GM18498 (cell line): ENCODE measurements around the gene SARDH.
"Not testable (repeated sequence)": the region's sequence is repeated elsewhere in the genome, so short reads cannot be mapped to it uniquely, and the experiment has no call there.

Experiments used
- ATAC-seq: cut with Tn5 transposase; IDR thresholded peaks from one replicate; pipeline ENCODE4 v1.9.1; 2021; ENCODE audit warnings: mild to moderate bottlenecking, moderate library complexity; ENCODE audit not compliant: unreplicated experiment

Gene SARDH

DNA sequence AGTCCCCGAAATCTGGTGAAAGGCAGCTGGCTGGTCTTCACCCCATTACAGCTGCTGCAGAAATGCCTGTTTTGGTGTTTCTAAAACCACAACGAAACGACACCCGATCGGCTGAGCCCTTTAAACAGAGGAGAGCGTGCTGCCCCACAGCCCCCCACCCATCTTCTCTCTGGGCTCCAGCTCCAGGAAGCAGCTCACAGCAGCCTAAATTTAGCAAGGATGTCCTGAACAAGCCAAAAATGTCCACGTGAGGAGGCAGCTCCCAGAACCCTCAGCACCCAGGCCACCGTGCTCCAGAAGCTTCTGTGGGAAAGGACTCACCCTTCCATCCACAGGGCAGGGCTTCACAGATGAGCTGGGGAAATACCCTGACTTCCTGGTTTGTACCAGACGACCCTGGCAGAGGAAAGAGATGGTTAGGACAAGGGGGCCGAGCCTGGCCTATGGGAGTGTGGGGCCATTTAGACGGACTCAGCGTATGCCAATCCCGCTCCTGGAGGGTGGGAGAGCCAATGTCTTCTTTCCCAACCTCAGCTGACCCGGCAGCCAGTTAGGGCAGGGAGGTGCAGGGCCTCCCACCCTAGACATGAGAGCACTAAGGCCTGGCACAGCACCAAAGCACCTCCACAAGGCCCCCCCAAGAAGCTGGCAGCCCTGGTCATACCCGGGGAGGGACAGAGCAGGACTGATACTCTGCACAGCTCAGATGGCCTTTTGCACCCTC lies 39.1 kb upstream of the SARDH start:
- ATAC-seq: no peak

GRCh38 chr9:133775951-133776905 lies 38.1 kb upstream of the SARDH start:
- ATAC-seq: no peak

- ATAC-seq: no peak
Observed at GRCh38 chr9:133775291-133775690, 37.1 kb upstream of the SARDH start.

DNA sequence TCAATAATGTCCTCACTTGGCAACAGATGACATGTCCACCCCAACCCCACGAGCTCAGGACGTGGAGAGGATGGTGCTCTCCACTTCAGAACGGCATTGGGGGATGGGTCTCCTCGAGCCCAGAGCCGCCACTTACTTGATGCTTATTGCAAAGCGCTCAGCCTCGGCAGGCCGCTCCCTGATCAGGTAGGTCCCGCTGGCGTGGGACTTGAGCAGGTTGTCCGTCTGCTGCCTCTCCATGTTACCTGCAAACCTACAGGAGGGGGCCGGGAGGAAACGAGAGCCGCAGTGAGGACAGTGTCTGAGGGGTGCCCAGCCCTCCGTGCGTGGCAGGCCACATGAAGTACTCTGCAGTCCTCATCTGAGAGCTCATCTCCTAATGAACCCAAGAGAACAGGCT lies 36.6 kb upstream of the SARDH start:
- ATAC-seq: no peak

DNA sequence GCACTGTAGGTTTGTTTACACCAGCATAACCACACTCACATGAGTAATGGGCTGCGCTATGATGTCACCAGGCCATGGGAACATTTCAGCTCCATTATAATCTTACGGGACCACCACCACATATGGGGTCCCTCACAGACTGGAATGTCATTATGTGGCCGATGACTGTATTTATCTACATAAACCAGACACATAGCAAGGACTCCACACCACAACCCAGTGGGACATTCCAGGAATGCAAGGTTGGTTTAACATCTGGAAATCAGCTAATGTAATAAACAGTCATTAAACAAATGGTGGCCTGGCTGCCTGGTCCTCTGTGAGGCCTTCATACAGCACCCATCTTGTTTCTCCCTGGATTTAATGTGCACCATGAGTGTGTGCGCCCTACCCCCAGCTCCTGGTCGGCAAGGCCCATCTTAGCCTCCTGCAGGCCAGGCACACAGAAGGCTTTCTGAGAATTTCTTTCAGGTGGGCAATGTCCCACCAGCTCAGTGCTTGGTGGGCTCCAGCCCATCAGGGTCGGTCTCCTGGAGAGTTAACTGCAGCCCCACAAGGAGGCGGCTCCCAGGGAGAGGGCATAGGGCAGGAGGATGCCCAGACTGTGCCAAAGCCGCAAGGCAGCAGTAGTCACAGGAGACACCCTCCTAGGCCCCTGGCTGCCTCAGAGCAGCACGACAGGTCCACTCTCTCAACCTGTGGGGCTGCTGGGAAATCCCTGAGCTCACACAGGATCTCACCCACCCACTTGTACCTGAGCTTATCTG lies 35.9 kb upstream of the SARDH start:
- no peak for ATAC-seq

GRCh38 chr9:133772581-133772980 lies 34.4 kb upstream of the SARDH start:
- no peak for ATAC-seq

GRCh38 chr9:133771486-133772482 lies 33.6 kb upstream of the SARDH start:
- no peak for ATAC-seq

- no peak for ATAC-seq
Observed at GRCh38 chr9:133770076-133770777, 32.1 kb upstream of the SARDH start.

DNA sequence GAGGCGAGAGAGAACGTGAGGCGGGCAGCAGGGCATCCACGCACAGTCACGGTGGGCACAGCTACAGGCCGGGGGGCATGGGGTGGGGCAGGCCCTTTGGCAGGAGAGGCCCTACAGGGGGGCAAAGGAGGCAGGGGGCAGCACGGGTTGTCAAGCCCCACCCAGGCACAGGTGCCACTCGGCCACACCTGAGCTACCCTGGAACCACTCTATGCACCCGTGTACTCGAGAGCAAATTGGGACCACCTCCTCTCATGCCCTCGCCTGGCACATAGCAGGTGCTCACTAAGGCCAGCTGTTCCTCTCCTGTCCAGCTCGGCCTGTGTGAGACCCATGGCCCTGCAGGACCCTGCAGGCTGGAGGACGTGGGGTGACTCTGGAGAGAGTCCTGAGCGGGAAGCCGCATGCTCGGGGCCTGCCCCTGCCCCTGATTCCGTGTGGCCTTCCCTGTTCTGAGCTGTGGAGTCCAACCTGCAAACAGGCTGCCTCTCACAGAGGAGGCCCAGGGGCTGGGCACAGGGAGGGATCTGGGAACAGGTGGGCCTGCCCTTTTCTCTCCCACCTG lies 31.4 kb upstream of the SARDH start:
- no peak for ATAC-seq

GRCh38 chr9:133768859-133769510 lies 30.8 kb upstream of the SARDH start:
- ATAC-seq: no peak

DNA sequence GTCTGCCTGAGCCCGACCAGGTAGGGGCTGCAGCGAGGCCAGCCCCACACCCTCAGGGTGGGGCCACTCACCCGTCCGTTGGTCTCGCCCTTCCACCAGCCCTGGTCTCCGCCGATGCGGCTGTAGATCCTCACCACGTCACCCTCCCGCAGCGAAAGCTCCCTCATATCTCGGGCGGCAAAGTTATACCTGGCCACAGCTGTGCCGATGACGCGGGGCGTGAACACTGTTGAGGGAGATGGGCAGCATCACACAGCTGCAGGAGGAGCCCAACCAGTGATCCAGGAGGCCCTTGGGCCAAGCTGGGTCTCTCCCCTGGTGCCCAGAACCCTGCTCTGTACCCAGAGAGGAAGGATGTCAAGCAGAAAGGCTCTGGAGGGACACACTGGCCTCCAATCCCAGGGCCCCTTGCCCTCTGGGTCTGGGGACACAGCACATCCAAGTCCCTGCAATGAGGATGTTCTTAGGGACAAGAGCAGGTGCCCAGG lies 30.3 kb upstream of the SARDH start:
- ATAC-seq: no peak

DNA sequence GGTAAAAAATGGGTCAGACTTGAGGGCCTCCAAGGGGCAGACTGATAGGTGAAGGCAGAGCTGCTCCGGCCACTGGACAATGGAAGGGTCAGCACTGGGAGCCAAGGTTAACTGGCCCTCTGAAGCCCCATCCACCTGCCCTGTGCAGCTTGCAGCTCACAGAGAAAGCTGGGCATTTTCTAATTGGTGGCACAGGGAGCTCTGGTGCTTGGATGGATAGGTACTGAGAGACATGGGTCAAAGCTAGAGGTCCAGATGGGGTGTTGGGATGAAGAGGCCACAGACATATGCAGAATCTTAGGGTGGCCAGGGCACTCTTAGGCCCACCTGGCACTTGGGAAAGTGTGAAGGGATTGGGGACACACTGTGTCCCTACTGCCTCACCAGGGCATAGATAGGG lies 29.5 kb upstream of the SARDH start:
- ATAC-seq: no peak

DNA sequence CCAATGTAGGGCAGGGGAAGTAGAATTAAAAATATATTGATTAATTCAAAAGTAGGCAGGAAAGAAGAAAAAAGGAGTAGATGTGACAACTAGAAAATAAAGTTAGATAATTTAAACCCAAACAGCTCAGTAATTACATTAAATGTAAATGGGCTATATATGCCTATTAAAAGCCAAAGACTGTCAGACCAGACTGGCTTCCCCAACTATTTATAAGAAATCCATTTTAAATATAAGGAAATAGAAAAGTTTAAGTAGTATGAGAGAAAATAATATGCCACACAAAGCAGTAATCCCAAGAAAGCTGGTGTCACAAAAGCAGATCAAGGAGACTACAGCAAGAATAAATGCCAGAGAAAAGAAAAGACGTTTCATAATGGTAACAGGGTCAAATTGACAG lies 28.9 kb upstream of the SARDH start:
- ATAC-seq: no peak

GRCh38 chr9:133766234-133766633 lies 28.1 kb upstream of the SARDH start:
- ATAC-seq: not testable (repeated sequence)

DNA sequence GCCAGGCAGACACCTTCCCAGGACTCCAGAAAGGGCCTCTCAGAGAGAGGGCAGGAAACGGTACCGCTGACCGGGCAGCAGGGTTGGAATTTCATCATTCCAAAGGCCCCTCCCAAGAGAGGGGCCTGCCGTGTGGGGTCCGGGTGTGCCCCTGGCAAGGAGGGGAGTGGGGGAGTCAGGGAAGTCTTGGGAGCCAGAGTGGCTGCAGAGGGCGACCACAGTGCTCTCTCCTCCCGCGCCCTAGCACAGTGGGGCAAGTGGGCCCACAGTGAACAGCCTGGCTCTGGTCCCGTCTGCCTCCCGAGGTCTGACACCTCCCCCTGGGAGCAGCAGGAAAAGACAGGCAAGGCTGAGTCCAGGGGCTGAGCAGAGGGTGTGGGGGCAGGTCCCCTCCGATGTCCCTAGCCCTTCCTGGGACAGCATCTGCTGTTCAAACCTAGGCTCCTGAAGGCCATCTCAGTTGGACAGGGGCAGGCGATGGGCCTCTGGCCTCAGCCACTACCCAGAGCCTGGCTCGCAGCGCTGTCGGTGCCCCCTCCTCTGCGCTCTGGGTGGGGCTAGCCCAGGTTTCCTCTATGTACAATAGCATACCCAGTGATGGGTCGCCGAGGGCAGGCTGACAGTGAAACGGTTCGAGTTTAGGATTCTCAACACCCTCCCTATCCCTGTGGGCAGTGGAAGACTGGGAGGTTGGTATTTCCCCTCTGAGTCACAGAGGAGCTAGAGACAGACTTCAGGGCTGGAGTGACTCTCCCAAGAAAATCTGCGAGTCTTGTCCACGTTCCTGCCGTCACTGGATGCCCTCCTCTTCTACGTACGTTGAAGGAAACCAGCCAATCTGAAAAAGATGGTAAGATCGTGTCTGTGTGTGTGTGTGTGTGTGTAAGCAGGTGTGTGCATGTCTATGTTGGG lies 25.4 kb upstream of the SARDH start:
- ATAC-seq: no peak

- ATAC-seq: no peak
Observed at GRCh38 chr9:133762488-133763271, 24.5 kb upstream of the SARDH start.
